Keratinocyte (primary cell): Measurements from ENCODE around the gene RBMS3. TPM values are rescaled to one million over a fixed set of nuclear protein-coding genes. Genes with fewer than 3 reads are reported as not detected.

Source experiments
- DNase-seq: peaks from one replicate; pipeline ENCODE4 v3.0.0-alpha.2; 2011; ENCODE audit warnings: low read depth, missing footprints, low spot score
- FAIRE-seq: peaks from 2 replicates; lab custom pipeline; 2011; peaks lifted over from hg19 to GRCh38; lab: Jason Lieb, UNC
- H2AFZ ChIP-seq: 2 replicates; pipeline ENCODE4 v1.6.0; 2012; ENCODE audit warnings: low read length, control low read depth, inconsistent platforms; ENCODE audit not compliant: control insufficient read depth
- H3K27ac ChIP-seq: 2 replicates; pipeline ENCODE4 v1.5.1; 2011; ENCODE audit warnings: low read length; ENCODE audit not compliant: control insufficient read depth, insufficient read depth
- H3K27me3 ChIP-seq: 3 replicates; pipeline ENCODE4 v1.6.0; 2011; ENCODE audit warnings: low read length; ENCODE audit not compliant: control insufficient read depth, insufficient read depth; ENCODE audit errors: extremely low read depth
- H3K36me3 ChIP-seq, 2 experiments: 2 replicates in 1 of 2; 3 replicates in 1 of 2; pipeline ENCODE4 v1.5.1; 2011; ENCODE audit warnings: low read length in 2 of 2, mild to moderate bottlenecking in 1 of 2; ENCODE audit not compliant: control insufficient read depth in 2 of 2, insufficient read depth in 2 of 2; ENCODE audit errors: extremely low read depth in 1 of 2
- H3K4me1 ChIP-seq: 3 replicates; pipeline ENCODE4 v1.5.1; 2011; ENCODE audit warnings: low read length; ENCODE audit not compliant: control insufficient read depth, insufficient read depth; ENCODE audit errors: extremely low read depth
- H3K4me2 ChIP-seq: 3 replicates; pipeline ENCODE4 v1.6.0; 2011; ENCODE audit warnings: low read depth, low read length; ENCODE audit not compliant: control insufficient read depth, insufficient read depth; ENCODE audit errors: extremely low read depth
- H3K4me3 ChIP-seq, 3 experiments: fragments of 200-600 bp in 1 of 3; sonication (generic) in 1 of 3; 2 replicates in 2 of 3; 3 replicates in 1 of 3; pipeline ENCODE4 v1.5.1; 2011 to 2016; ENCODE audit warnings: low read length in 3 of 3, mild to moderate bottlenecking in 3 of 3, control low read depth in 2 of 3, inconsistent platforms in 1 of 3, low read depth in 1 of 3, mixed read lengths in 1 of 3, mixed run types in 1 of 3, moderate library complexity in 1 of 3; ENCODE audit not compliant: control insufficient read depth in 2 of 3, insufficient read depth in 2 of 3; ENCODE audit errors: extremely low read depth in 1 of 3
- H3K79me2 ChIP-seq: 2 replicates; pipeline ENCODE4 v1.6.0; 2012; ENCODE audit warnings: low read length; ENCODE audit not compliant: control insufficient read depth, insufficient read depth
- H3K9ac ChIP-seq: 3 replicates; pipeline ENCODE4 v1.6.0; 2011; ENCODE audit warnings: low read length; ENCODE audit not compliant: control insufficient read depth, insufficient read depth; ENCODE audit errors: extremely low read depth
- H3K9me1 ChIP-seq: 3 replicates; pipeline ENCODE4 v1.6.0; 2011; ENCODE audit warnings: low read length; ENCODE audit not compliant: control insufficient read depth, insufficient read depth; ENCODE audit errors: extremely low read depth
- H3K9me3 ChIP-seq: 2 replicates; pipeline ENCODE4 v1.5.1; 2012; ENCODE audit warnings: low read depth, low read length; ENCODE audit not compliant: control insufficient read depth
- H4K20me1 ChIP-seq: 3 replicates; pipeline ENCODE4 v1.6.0; 2011; ENCODE audit warnings: low read length; ENCODE audit not compliant: control insufficient read depth, insufficient read depth; ENCODE audit errors: extremely low read depth
- CTCF ChIP-seq, 3 experiments: IDR thresholded peaks in 1 of 3; conservative IDR thresholded peaks in 1 of 3; optimal IDR thresholded peaks in 1 of 3; 2 replicates in 2 of 3; 3 replicates in 1 of 3; pipeline versions ENCODE3 to v1.5.1; 2011; ENCODE audit warnings: low read length in 3 of 3, mild to moderate bottlenecking in 3 of 3, moderate library complexity in 2 of 3, control low read depth in 1 of 3, inconsistent platforms in 1 of 3; ENCODE audit not compliant: insufficient read depth in 2 of 3; ENCODE audit errors: extremely low read depth in 1 of 3
- EZH2 ChIP-seq: IDR thresholded peaks from one replicate; pipeline ENCODE4 v1.6.1; 2012; ENCODE audit warnings: inconsistent platforms, mild to moderate bottlenecking, low read length, moderate library complexity
- dilution Hi-C: fragments of 300-500 bp; cut with MboI; formaldehyde crosslinking; loops from one replicate; pipeline ENCODE4 v1.7.0; 2020; ENCODE audit warnings: low sequenced_read_pairs; ENCODE audit not compliant: extremely low pct_ligation_motif_present
- polyA plus RNA-seq, 5 experiments: library from polyadenylated mRNA; depleted of rRNA in 3 of 5; stranded (reverse) in 3 of 5; stranded (forward) in 1 of 5; unstranded in 1 of 5; fragments of >200 nt; gene quantifications; 1 replicate in 1 of 5; 2 replicates in 3 of 5; 3 replicates in 1 of 5; pipeline versions ENCODE4 v1.2.1 to v1.2.3, GENCODE V29; 2011 to 2012; ENCODE audit warnings: missing spikeins in 2 of 5, low read depth in 1 of 5, low replicate concordance in 1 of 5

RBMS3 gene
- polyA plus RNA-seq, 1 donor (not counting 4 experiments of a cell fraction or from before 2014, with no cell fraction given), result 2.3 TPM

DNA sequence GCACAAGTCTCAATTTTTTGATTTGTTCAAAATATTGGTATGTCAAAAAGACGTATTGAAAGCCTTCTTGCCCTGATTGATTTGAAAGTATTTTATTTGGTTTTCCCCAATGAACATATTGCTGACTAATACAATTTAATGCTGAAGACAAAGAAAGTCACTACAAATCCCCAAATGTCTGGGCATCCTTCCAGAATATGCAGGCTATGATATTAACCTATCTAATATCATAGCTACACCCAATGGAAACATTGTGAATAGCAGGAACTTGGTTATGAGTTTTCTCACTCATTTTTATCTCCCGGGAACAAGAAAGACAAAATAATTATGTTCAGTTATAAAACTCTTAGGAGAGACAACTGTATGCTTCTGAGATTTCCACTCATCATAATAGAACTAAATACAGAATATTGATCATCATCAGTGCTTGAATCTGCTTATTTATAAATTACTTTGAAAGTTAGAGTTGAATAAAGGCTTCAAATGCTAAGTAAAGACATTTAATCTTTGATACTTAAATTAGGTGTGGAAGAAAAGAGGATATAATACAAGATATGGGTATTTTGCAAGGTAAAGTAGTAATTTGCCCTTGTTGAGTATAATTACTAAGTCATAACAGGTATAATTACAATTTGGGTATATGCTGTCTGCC lies 483.9 kb downstream of the RBMS3 start:
- H2AFZ ChIP-seq, result no peak overlapping the region
- H3K9ac ChIP-seq, result no peak overlapping the region
- H3K4me1 ChIP-seq, result peaks cover 4% of the 10 kb centered on the region
- H3K9me3 ChIP-seq, result no peaks in the 10 kb centered on the region
- no peaks in the 10 kb centered on the region for H3K79me2 ChIP-seq
- FAIRE-seq, result no peak
- no peak overlapping the region for H3K27ac ChIP-seq
- dilution Hi-C loops, result no loop called here
- H3K9me1 ChIP-seq, result no peaks in the 10 kb centered on the region
- H3K4me2 ChIP-seq, result no peak overlapping the region
- no peaks in the 10 kb centered on the region for H3K36me3 ChIP-seq
- H3K4me3 ChIP-seq, result no peak overlapping the region
- no peaks in the 10 kb centered on the region for H3K27me3 ChIP-seq
- TF ChIP-seq EZH2, result no peak
- TF ChIP-seq CTCF (optimal IDR thresholded peaks at IDR 0.05 in 1 of 3, IDR thresholded peaks at IDR 0.05 in 1 of 3, conservative IDR thresholded peaks at IDR 0.05 in 1 of 3; ENCODE audit: extremely low read depth in 1 of 3, insufficient read depth in 2 of 3, low read length in 3 of 3), result peak in 2 of 3 experiments; percentile 56 to 64
- no peak for DNase-seq
- H4K20me1 ChIP-seq, result no peaks in the 10 kb centered on the region

- no peak overlapping the region for H2AFZ ChIP-seq
- no peaks in the 10 kb centered on the region for H4K20me1 ChIP-seq
- no peak overlapping the region for H3K4me3 ChIP-seq
- dilution Hi-C loops, result no loop called here
- no peak overlapping the region for H3K4me2 ChIP-seq
- no peak overlapping the region for H3K27ac ChIP-seq
- H3K36me3 ChIP-seq, result no peaks in the 10 kb centered on the region
- no peak for TF ChIP-seq EZH2
- no peak for FAIRE-seq
- H3K4me1 ChIP-seq, result no peaks in the 10 kb centered on the region
- H3K27me3 ChIP-seq, result no peaks in the 10 kb centered on the region
- DNase-seq, result no peak
- H3K9ac ChIP-seq, result no peak overlapping the region
- H3K9me1 ChIP-seq, result no peaks in the 10 kb centered on the region
- H3K79me2 ChIP-seq, result no peaks in the 10 kb centered on the region
- H3K9me3 ChIP-seq, result no peaks in the 10 kb centered on the region
Observed at GRCh38 chr3:29771602-29772001, 490.7 kb downstream of the RBMS3 start.

DNA sequence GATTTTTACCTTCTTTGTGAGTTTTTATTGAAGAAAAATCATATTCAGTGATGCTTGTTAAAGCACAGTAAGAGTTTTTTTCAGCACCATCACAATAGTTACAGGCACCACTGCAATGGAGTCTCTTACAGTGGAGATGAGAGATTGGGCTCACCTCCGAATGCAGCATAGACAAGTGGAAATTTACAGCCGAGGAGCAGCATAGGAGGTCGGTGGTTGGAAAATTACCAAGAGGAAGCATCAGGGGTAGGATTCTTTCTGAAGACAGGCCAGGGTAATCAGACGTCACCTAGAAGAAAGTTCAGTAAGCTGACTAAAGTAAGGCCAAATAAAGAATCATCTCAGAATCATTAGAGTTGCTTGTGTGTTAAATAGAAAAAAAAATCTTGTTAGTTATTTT lies 491.6 kb downstream of the RBMS3 start:
- Histone ChIP-seq H3K4me1 (no peaks in the 10 kb centered on the region), H3K36me3 (no peaks in the 10 kb centered on the region), H3K27me3 (no peaks in the 10 kb centered on the region), H3K27ac (no peak overlapping the region), H3K9me1 (no peaks in the 10 kb centered on the region), H3K9ac (no peak overlapping the region), H3K4me3 (no peak overlapping the region), H4K20me1 (no peaks in the 10 kb centered on the region), H3K9me3 (no peaks in the 10 kb centered on the region), H3K4me2 (no peak overlapping the region), H3K79me2 (no peaks in the 10 kb centered on the region), H2AFZ (no peak overlapping the region)
- DNase-seq, result no peak
- FAIRE-seq, result no peak
- TF ChIP-seq CTCF (optimal IDR thresholded peaks at IDR 0.05 in 1 of 3, IDR thresholded peaks at IDR 0.05 in 1 of 3, conservative IDR thresholded peaks at IDR 0.05 in 1 of 3; ENCODE audit: extremely low read depth in 1 of 3, insufficient read depth in 2 of 3, low read length in 3 of 3) (no peak), EZH2 (no peak)
- dilution Hi-C loops, result no loop called here
